Ecto neural progenitor cell (in vitro differentiated cells): ENCODE results near the gene LRFN2.

Source experiments
- DNase-seq: peaks from one replicate; pipeline ENCODE4 v3.0.0-alpha.2; 2018; ENCODE audit warnings: low spot score

Gene LRFN2

DNA sequence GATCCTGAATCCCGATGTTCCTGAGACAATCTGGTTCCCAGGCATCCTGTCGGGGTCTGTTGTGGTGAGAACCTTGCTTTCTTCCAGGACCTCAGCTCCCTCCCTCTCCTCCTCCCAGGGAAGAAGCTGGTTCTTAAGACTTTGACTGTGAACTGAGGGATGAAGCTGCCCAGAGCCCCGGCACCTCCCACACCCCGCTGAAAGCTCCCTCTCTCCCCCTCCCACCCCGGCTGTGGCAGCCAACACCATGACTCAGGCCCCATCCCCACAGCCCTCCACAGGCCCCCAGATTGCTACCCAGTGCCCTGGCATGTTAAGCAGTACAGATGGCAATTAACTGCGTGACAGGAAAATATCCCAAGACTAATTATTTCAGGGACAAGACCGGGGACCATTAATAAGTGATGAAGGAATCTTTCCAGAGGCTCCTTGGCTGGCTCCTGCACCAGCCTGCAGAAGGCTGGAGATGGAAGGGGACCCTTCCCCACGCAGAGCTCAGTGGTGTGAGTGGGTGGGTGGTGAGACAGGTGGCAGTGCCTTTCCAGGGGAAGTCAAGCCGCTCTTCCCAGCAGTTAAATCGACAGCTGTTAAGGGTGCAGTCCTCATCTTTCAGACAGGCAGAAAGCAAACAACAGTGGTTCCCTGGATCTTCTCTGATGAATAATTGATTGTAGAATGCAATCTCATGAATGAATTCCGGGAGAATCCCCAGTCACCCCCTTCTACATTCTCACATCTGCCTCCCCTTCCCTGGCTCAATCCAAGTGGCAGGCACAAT is 237.9 kb downstream of the LRFN2 start:
- peak; percentile 47 for DNase-seq

DNA sequence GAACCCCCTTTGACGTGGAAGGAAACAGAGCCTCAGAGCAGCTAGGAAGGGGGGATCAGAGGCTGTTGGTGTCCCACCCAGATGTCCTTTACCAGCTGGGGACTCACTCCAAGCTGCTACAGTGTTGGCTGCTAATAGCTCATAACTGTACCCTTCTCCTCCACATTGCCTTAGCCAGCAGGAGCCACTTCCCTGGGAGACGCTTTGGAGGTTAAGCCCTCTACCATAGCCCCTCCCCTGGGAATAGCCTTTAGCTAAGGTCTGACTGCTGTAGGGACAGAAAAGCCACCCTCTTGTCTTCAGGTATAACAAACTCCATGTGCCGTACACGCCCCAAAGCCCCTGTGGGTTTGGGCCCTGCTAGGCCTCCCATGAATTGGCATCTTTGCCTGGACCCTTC is 238.6 kb downstream of the LRFN2 start:
- peak; percentile 42 for DNase-seq

DNA sequence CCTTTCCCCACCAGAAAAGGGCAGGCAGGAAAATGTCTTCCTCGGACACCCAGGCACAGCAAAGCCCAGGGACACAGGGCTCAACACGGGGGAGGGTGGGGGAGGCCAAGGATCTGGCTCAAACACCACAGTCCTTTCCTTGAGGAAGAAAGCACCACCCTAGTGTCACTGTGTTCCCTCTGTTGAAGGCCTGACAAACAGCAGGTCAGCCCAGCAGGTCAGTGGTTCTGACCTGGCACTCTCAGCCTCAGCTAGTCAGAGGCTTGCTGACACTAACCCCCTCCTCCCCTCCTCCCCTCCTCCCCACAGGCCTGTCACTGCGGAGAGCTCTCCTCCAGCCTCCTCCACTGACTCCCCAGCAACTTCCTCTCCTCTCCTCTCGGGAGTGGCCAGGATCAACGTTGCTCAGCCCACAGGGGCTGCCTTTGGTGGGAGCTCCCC is 239.6 kb downstream of the LRFN2 start:
- DNase-seq, result peak; percentile 64

DNA sequence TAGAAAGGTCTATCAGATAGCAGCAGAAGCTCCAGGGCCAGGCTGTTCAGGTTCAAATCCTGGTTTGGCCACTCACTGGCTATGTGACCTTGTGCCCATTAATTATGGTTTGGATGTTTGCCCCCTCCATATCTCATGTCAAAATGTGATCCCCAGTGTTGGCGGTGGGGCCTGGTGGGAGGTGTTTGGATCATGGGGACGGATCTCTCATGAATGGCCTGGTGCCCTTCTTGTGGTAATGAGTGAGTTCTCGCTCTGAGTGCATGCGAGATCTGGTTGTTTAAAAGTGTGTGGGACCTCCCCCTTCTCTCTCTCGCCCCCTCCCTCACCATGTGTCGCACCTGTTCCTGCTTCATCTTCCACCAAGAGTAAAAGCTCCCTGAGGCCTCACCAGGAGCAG is 240.9 kb downstream of the LRFN2 start:
- DNase-seq, result peak; percentile 7

DNA sequence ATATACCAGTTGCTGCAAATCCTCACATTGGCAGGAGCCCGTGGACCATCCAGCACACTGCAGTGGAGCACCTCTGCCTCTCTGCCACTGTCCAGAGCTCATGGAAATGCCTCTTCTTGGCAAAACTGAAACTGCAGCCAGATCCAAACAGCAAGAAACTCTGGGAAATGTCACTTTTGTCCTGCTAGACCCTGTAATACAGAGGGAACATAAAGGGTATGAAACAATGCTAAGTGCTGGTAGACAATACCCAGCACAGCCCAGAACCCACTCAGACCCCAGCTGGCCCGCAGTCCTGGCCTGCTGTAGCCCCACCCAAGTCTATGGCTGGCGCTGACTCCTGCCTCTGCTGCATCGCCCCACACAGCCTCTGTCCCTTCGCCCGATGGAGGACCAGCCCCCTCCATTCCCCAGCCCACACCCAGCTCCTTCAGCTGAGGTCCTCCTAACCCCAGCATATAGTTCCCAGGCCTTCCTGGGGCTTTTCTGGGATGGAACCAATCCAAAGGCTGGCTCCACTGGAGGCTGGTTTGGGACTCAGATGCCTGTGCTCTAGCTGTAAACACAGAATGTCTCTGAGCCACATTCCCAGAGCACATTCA is 242.5 kb downstream of the LRFN2 start:
- peak; percentile 46 for DNase-seq

DNA sequence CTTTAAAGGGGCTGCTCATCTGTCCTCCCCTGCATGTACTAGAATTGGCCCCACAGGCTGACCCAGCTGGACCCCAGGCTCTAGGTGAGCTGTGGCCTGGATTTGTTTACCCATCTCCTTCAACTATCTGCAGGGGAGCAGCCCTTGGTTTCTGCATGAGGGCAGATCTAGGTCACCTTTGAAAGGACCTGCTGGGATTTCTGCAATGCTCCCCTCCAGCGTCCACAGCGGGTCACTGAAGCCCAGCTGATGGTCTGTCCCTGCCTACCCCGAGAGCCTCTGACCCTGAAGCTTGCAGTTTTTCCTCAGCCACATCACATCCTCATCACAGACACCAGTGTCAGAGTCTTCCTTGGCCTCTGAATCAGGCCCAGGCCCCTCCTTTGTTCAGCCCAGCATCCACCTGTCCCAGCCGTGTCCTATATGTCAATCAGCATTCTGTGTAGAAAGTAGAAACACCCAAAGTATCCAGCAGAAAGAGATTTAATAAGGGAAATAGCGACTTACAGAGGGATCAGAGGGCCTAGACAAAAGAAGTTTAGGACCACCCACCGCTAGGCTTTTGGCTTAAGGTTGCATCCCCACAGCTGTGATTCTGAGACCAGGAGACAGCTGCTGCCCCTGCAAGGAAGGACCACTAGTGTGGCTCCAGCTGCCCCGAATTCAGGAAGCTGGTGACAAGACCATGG is 243.1 kb downstream of the LRFN2 start:
- DNase-seq, result peak; percentile 67

DNA sequence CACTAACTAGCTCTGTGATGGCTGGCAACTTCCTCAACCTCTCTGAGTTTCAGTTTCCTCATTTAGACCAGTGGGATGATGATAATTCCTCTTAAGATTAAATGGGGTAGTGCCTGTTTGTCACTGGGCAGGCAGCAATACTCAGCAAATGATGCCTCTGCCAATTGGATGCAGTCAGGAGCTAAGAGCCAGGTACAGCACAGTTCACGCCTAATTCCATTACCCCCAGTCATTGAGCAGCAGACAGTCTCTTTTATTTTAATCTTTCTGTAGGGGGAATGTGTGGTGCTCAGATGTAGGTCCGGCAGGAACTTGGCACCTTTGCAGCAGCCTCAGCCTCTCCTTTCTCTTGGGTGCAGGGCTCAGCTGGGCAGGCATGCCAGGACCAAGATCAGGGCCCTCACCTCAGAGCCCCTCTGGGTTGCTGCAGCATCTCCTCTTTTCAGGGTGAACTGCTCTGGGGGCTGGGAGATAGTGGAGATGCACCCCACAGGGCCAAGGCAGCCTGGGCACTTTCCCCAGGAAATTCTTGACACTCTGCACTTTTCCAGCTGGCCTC is 243.8 kb downstream of the LRFN2 start:
- DNase-seq, result no peak

DNA sequence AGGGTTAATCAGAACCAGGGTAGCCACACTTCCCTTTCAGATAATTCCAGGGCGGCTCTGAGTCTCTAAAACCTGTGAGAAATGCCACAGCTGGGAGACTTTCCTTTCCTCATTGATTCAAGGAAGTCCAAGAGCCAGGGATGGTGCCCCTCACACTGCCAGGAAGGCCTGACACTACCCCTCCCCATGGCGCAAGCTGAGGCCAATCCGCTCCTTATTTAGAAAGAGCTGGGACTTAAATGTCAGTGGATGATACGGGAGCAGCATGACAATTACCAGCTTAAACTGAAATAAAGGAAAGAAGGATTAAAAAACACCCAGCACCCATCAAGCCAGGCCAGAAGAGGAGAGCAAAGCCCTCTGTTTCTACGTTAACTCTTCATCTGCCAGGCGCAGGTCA is 244.4 kb downstream of the LRFN2 start:
- DNase-seq, result peak; percentile 42

DNA sequence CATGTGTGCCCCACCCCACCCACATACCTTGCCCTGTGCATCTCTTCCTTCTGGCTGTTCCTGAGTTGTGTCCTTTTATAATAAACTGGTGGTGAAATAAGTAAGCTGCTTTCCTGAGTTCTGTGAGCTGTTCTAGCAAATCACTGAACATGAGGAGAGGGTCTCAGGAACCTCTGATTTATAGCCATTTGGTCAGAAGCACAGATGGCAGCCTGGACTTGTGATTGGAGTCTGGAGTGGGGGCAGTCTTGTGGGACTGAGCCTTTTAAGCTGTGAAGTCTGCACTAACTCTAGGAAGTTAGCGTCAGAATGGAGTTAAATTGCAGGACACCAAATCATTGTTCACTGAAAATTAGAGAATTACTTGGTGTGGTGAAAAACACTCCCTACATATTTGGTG is 245.4 kb downstream of the LRFN2 start:
- DNase-seq, result peak; percentile 22
